Thyroid gland (tissue), 4 donors: ENCODE measurements around the gene SHTN1. TPM values are rescaled to one million over a fixed set of nuclear protein-coding genes. Genes with fewer than 3 reads are reported as not detected.

Experiments used
- DNase-seq, 2 donors: peaks; one replicate each; pipeline ENCODE4 v3.0.0-alpha.2; 2019
- H3K27ac ChIP-seq, 3 donors: fragments of 200-600 bp; sonication (generic); 1 replicate in 2 of 3; 2 replicates in 1 of 3; pipeline ENCODE4 v1.5.1; 2016 to 2019; ENCODE audit warnings: mild to moderate bottlenecking in 1 of 3, moderate library complexity in 1 of 3
- H3K27me3 ChIP-seq: fragments of 200-600 bp; sonication (generic); one replicate; pipeline ENCODE4 v1.5.1; 2019
- H3K36me3 ChIP-seq, 2 donors: fragments of 200-600 bp; sonication (generic); one replicate each; pipeline ENCODE4 v1.5.1; 2016 to 2019
- H3K4me1 ChIP-seq, 2 donors: fragments of 200-600 bp; sonication (generic); one replicate each; pipeline ENCODE4 v1.5.1; 2017 to 2019
- H3K4me3 ChIP-seq, 3 donors: fragments of 200-600 bp; sonication (generic); replicated peaks in 1 of 3; 1 replicate in 2 of 3; 2 replicates in 1 of 3; pipeline ENCODE4 v1.5.1; 2016; ENCODE audit warnings: mild to moderate bottlenecking in 1 of 3
- H3K9me3 ChIP-seq: fragments of 200-600 bp; sonication (generic); one replicate; pipeline ENCODE4 v1.5.1; 2017
- POLR2A ChIP-seq, 2 donors: fragments of 450-650 bp; IDR thresholded peaks; one replicate each; pipeline ENCODE4 v1.6.1; 2017; ENCODE audit warnings: antibody characterized with exemption in 2 of 2, mild to moderate bottlenecking in 2 of 2, moderate library complexity in 1 of 2
- whole genome bisulfite sequencing, 2 donors: methylation state at CpG; one replicate each; pipeline ENCODE4 v1.1.5; 2017; 5-methylcytosine and 5-hydroxymethylcytosine counted together
- intact Hi-C: fragments of 100-400 bp; cut with DNase I; formaldehyde crosslinking; loops from one replicate; pipeline ENCODE4 v1.15.1; 2023
- total RNA-seq, 4 donors: library from RNA; depleted of rRNA; stranded (reverse); fragments of >200 nt; gene quantifications; one replicate each; pipeline ENCODE4 v1.2.3, GENCODE V29; 2016
- TF ChIP-seq, protein P1 (sequence below), 6 experiments: fragments of 200-600 bp in 3 of 6; fragments of 450-650 bp in 3 of 6; sonication (generic) in 3 of 6; IDR thresholded peaks; one replicate each; pipeline ENCODE4 v1.5.1; 2016 to 2019; ENCODE audit warnings: antibody characterized with exemption in 6 of 6, mild to moderate bottlenecking in 2 of 6, inconsistent platforms in 1 of 6, moderate library complexity in 1 of 6

The SHTN1 gene
- total RNA-seq, 4 donors from 2014 or later: 31.6 to 103 (median 37.7) TPM

- no peaks in the 10 kb centered on the region for H3K27me3 ChIP-seq
- TF ChIP-seq POLR2A (IDR thresholded peaks at IDR 0.05): no peak
- TF ChIP-seq, protein P1, sequence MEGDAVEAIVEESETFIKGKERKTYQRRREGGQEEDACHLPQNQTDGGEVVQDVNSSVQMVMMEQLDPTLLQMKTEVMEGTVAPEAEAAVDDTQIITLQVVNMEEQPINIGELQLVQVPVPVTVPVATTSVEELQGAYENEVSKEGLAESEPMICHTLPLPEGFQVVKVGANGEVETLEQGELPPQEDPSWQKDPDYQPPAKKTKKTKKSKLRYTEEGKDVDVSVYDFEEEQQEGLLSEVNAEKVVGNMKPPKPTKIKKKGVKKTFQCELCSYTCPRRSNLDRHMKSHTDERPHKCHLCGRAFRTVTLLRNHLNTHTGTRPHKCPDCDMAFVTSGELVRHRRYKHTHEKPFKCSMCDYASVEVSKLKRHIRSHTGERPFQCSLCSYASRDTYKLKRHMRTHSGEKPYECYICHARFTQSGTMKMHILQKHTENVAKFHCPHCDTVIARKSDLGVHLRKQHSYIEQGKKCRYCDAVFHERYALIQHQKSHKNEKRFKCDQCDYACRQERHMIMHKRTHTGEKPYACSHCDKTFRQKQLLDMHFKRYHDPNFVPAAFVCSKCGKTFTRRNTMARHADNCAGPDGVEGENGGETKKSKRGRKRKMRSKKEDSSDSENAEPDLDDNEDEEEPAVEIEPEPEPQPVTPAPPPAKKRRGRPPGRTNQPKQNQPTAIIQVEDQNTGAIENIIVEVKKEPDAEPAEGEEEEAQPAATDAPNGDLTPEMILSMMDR (IDR thresholded peaks at IDR 0.05): no peak
- intact Hi-C loops: no loop called here
- no peaks in the 10 kb centered on the region for H3K36me3 ChIP-seq
- no peak for DNase-seq
- no peaks in the 10 kb centered on the region for H3K9me3 ChIP-seq
- no peak overlapping the region for H3K27ac ChIP-seq
- no peak overlapping the region for H3K4me3 ChIP-seq
- H3K4me1 ChIP-seq: peaks cover 0 to 7% of the 10 kb centered on the region in 2 donors
Measured at GRCh38 chr10:117002206-117002605, 2.8 kb downstream of the SHTN1 start.

DNA sequence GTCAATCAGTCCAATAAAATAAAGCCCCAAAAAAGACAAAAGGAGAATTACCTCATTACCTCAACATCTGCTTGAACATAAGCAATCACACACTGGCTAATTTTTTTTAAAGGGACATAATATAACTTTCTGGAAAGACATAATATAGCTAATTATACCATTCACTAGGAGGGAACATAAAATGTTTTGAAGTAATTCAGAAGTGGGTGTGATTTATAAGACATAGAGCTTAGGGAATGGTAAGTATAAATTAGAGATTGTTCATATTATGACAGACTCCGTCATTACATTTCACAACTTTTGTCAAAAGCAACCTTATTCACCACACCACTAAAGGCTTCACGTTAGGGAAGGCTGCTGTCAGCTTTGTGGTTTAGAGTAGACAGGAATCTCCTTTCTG is 3.8 kb downstream of the SHTN1 start:
- Histone ChIP-seq H3K36me3 (no peaks in the 10 kb centered on the region), H3K27me3 (no peaks in the 10 kb centered on the region), H3K4me1 (peaks cover 0 to 4% of the 10 kb centered on the region in 2 donors), H3K9me3 (no peaks in the 10 kb centered on the region), H3K27ac (no peak overlapping the region), H3K4me3 (no peak overlapping the region)
- 90 to 94% methylated on average over 2 of the region's 2 CpGs for WGBS, 2 donors
- DNase-seq: no peak
- intact Hi-C loops: no loop called here
- TF ChIP-seq, protein P1 (IDR thresholded peaks at IDR 0.05): no peak
- TF ChIP-seq POLR2A (IDR thresholded peaks at IDR 0.05): no peak

DNA sequence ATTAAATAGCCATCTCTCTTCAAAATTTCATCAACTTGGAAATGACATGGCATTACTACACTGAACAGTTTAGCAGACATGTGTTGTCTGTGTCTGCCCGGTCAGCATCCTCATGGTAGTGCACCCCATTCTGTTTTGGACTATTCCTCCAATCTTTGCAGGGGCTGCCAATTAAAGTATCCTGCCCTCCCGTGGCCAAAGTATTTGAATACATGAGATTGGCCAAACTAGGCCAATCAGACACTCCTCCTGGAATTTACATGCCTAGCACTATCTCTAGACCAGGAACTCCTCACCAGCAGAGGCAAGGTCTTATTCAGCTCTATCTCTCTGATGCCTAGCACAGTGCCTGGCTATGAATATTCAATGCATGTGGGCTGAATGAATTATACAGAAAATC is 4.4 kb downstream of the SHTN1 start:
- no peaks in the 10 kb centered on the region for H3K27me3 ChIP-seq
- intact Hi-C loops: no loop called here
- H3K4me1 ChIP-seq: peaks cover 0 to 4% of the 10 kb centered on the region in 2 donors
- TF ChIP-seq, protein P1 (IDR thresholded peaks at IDR 0.05): no peak
- no peak for TF ChIP-seq POLR2A (IDR thresholded peaks at IDR 0.05)
- no peak for DNase-seq
- H3K36me3 ChIP-seq: no peaks in the 10 kb centered on the region
- WGBS, 2 donors: 76 to 81% methylated on average over 2 of the region's 2 CpGs
- no peak overlapping the region for H3K27ac ChIP-seq
- no peaks in the 10 kb centered on the region for H3K9me3 ChIP-seq
- H3K4me3 ChIP-seq: no peak overlapping the region

- no peaks in the 10 kb centered on the region for H3K4me1 ChIP-seq
- no peaks in the 10 kb centered on the region for H3K36me3 ChIP-seq
- DNase-seq: no peak
- no peaks in the 10 kb centered on the region for H3K27me3 ChIP-seq
- intact Hi-C loops: no loop called here
- TF ChIP-seq, protein P1 (IDR thresholded peaks at IDR 0.05): no peak
- no peak for TF ChIP-seq POLR2A (IDR thresholded peaks at IDR 0.05)
- no peak overlapping the region for H3K4me3 ChIP-seq
- H3K9me3 ChIP-seq: no peaks in the 10 kb centered on the region
- WGBS, 2 donors: 94 to 98% methylated on average over 4 of the region's 4 CpGs
- no peak overlapping the region for H3K27ac ChIP-seq
Measured at GRCh38 chr10:116998172-116998571, 6.8 kb downstream of the SHTN1 start.

DNA sequence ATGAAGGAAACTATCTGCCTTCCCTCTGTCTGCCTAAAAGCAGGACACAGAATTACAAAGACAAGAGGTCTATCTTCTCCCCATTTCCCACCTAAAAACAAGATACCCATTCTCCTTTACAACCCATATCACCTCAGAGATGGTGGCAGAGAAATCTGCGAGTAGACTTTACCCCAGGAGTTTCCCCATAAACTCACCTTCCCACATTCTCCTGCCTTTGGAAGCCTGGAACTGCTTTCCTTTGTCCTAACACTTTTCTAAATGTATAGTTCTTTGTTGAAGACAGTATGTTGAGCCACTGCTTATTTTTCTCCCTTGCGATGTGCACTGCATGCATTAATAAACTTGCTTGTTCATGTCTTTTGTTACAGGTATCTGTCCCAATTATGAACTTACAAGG is 8.0 kb downstream of the SHTN1 start:
- WGBS, 2 donors: 95 to 98% methylated on average over 2 of the region's 2 CpGs
- Histone ChIP-seq H3K9me3 (no peaks in the 10 kb centered on the region), H3K27ac (no peak overlapping the region), H3K4me3 (no peak overlapping the region), H3K27me3 (no peaks in the 10 kb centered on the region), H3K4me1 (no peaks in the 10 kb centered on the region), H3K36me3 (no peaks in the 10 kb centered on the region)
- no peak for DNase-seq
- TF ChIP-seq POLR2A (IDR thresholded peaks at IDR 0.05): no peak
- TF ChIP-seq, protein P1 (IDR thresholded peaks at IDR 0.05): no peak
- intact Hi-C loops: no loop called here
